Stimulated activated CD8-positive, alpha-beta memory T cell treated with anti-CD3 and anti-CD28 coated beads, Interleukin-15, amount 100 ng/mL, for 24 hours (primary cell): ENCODE results near the gene SDSL.

Experiments
- DNase-seq: peaks from one replicate; pipeline ENCODE4 v3.0.0-alpha.2; 2020; ENCODE audit warnings: low read depth

SDSL gene, protein sequence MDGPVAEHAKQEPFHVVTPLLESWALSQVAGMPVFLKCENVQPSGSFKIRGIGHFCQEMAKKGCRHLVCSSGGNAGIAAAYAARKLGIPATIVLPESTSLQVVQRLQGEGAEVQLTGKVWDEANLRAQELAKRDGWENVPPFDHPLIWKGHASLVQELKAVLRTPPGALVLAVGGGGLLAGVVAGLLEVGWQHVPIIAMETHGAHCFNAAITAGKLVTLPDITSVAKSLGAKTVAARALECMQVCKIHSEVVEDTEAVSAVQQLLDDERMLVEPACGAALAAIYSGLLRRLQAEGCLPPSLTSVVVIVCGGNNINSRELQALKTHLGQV

DNA sequence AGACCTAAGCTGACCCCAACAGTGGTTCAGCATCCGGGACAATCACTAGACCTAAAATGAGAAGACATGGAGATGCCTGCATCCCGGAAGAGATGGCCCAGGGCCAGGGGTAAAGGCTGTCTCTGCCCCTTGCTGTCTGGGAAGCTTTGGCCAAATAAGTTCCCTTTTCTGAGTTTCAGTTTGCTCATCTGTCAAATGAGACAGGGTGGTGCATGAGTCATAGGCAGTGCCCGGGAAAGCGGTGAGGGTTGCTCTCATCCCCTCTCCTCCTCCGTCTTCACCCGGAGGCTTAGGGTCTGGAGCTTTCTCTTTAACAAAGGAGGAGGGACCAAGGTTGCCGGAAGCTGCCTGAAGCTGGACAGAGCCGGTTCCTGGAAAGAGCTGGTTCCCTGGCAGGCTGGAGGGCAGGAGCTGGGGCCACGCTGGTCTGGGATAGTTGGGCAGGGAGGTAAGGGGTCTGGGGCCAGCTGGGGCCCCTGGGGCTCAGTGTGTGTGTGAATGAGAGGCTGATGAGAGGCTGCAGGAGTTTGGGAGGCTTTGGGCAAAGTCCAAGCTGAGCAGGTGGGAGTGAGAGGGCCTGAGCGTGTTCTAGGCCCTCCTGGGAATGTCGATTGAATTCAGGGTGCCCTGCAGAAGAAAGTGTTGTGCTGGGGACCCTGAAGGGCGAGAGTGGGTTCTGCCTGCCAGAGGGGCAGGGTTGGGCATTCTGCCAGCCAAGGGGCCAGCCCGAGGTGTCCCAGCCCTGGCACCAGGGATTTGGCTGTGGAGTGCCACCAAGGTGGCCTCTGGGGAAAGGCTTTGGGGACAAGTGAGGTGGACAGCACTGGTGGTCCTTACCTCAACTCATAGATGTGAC lies at the start of gene SDSL:
Gene SDSL, plus strand, starts transcription at position 351 of the 856 bp plus-strand sequence. CDS start 5,603 bp downstream, outside the sequence.
- DNase-seq: no peak

DNA sequence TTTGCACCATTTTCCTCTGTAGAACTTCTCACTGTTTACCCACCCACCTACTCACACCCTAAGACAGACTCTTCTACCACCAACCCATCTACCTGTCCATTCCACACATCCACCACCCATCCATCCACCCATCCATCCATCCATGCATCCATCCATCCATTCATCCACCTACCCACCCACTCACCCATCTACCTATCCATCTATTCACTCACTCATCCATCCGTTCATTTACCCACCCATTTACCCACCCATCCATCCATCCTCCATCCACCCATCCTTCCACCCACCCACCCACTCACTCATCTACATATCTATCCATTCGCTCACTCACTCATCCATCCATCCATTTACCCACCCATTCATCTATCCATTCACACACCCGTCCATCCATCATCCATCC lies 48.7 kb upstream of the SDSL start:
- DNase-seq: no peak

DNA sequence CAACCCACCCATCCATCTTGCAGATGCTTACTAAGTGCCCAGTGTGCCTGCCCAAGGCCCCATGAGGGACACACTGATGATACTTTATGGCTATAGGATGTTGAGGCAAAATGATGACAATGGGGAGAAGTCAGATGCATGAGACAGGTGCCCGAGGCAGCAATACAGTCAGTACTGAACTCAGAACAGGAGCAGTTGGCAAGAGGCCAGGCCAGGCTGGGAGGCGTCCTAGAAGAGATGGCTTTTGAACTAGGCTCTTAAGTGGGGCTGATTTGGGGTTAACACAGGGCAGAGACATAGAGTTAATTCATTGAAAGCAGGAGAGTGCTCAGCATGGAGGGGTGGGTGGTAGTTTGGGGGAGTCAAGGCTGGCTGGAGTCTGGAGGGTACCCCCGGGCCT lies 48.2 kb upstream of the SDSL start:
- no peak for DNase-seq

DNA sequence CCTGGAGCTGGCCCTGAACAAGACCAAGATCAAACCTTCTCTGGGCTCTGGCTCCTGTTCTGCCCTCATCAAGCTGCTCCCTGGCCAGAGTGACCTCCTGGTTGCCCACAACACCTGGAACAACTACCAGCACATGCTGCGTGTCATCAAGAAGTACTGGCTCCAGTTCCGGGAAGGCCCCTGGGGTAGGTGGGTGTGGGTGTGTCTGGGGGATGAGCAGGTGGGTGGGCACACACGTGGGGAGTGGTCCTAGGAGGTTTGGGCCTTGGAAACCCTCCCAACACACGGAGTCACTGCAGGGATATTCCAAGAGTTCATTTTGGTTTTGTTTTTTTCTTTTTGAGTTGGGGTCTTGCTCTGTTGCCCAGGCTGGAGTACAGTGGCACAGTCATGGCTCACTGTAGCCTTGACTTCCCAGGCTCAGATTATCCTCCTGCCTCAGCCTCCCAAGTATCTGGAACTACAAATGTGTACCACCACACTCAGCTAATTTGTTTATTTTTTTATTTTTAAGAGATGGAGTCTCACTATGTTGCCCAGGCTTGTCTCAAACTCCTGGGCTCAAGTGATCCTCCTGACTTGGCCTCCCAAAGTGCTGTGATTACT lies 47.3 kb upstream of the SDSL start:
- no peak for DNase-seq

DNA sequence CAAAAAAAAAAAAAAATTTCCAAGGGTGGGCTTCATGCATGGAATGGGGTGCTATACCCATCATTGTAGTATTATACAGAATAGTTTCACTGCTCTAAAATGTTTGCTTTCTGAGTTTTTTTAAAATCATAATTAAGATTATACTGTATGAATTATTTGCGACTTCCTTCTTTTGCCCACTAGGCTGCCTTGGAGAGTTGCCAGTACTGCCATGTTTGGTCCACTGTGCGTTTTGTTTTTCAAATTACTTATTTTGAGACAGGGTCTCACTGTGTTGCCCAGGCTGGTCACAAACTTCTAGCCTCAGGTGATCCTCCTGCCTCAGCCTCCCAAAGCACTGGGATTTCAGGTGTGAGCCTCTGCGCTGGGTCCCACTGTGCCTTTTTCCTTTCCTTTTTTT lies 43.9 kb upstream of the SDSL start:
- DNase-seq: no peak

DNA sequence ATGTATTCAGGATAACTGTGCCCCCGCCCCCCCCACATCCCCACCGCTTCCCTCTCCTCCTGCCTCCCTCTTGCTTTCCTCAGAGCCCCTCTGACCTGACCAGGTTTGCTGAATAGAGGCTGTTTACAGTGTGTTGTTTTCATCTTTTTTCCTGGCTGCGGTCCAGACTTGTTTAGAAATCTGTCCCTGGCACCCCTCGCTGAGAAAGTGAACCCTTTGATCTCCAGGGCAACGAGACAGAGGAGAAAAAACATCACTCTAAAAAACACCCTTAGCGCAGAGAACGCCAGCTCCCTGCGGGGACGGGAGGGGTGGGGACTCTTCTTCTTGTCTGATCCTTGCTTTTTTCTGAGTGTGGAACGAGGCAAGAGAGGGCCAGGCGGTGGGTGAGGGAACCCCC lies 41.0 kb upstream of the SDSL start:
- no peak for DNase-seq

DNA sequence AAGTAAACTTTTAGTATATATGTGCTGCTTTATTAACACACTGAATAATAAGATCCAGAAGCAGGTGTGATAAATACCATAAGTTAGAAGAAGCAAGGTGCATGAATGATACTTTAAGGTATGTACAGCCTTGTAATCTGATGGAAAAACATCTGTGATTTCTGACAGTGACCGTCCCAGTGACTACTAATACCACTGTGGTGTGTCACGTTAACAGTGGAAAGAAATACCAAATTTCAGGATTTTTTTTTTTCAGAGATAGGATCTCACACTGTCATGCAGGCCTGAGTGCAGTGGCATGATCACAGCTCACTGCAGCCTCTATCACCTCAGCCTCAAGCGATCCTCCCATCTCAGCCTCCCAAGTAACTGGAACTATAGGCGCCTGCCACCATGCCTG lies 40.0 kb upstream of the SDSL start:
- DNase-seq: no peak

DNA sequence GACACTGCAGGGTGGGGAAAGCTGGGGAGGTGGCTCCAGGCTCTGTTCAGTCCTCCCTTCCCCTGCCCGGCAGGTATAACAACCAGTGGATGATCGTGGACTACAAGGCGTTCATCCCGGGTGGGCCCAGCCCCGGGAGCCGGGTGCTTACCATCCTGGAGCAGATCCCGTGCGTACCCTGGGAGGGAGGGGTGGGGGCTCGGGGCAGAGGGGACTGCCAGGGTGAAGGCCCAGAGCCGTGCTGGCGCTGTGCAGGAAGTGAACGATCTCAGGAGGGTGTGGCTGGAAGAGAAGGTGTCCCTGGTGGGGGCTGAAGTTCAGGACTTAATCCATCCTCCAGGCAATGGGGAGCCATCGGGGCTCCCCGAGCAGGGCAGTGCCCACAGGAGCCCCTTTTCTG lies 37.4 kb upstream of the SDSL start:
- DNase-seq: no peak

DNA sequence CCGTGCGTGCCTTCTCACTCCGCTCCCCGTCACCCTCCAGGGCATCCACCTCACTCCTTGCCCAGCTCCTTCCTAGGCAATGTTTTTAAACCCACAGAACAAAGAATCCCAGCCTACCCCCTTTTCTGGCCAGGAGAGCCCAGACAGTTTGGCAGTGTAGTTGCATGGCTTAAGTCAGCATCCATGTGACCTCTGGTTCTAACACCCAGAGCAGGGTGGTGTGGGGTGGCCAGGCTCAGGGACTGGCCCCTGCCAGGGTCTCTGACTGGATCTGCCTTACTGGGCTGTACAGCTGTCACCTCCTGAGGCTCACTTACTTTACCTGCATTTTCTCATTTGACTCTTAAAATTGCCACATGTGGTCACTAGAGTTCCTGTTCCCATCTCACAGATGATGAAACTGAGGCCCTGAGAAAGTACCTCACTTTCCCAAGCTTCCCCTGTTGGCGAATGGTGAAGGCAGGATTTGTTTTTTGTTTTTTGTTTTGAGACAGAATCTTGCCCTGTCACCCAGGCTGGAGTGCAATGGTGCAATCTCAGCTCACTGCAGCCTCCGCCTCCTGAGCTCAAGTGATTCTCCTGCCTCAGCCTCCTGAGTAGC lies 36.8 kb upstream of the SDSL start:
- no peak for DNase-seq

DNA sequence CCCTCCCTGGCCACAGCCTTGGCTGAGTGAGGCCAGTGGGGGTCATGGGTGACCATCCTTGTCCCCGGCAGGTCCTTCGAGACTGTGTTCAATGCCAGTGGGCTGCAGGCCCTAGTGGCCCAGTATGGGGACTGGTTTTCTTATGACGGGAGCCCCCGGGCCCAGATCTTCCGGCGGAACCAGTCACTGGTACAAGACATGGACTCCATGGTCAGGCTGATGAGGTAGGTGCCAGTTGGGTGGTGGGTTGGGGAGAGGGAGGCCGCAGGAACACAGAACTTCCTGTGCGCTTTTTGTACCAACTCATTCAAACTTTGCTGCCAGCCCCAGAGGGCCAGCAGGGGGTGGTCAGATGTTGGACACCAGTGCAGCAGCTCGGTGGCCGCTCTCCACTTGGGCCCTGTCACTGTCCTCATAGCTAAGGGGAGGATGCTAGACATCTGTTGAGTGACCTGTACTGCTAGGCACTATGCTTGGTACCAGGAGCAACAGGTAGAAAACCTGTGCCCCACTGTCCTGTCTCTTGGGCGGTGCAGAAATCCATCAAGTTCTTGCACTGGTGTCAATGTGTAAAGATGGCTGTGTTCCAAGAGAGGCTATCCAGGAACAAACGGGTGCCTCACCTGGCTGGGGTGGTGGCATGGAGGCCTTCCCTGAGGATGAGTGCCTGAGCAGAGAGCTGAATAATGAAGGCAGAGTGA lies 35.2 kb upstream of the SDSL start:
- no peak for DNase-seq

DNA sequence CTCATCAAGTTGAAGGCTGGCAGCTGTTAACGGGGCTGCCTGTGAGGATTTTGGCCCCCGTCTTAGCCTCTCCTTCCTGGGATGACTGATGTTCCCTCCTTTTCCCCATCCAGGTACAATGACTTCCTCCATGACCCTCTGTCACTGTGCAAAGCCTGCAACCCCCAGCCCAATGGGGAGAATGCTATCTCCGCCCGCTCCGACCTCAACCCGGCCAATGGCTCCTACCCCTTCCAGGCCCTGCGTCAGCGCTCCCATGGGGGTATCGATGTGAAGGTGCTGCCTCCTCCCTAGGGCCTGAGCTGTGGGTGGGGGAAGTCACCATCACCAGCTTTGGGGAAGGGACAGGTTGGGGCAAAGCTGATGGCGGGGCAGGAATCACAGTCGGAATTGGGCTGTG lies 34.5 kb upstream of the SDSL start:
- no peak for DNase-seq

DNA sequence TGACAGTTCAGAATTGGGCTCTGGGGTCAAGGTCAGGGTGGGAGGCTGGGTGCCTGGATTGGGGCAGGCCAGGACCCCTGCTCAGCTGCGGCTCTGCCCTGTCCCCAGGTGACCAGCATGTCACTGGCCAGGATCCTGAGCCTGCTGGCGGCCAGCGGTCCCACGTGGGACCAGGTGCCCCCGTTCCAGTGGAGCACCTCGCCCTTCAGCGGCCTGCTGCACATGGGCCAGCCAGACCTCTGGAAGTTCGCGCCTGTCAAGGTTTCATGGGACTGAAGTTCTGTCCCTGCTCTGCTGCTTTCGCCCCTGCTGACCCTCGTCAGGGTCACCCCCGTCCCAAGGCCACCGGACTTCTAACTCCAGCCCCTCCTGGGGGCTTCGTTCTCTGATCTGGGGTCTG lies 33.8 kb upstream of the SDSL start:
- DNase-seq: no peak

DNA sequence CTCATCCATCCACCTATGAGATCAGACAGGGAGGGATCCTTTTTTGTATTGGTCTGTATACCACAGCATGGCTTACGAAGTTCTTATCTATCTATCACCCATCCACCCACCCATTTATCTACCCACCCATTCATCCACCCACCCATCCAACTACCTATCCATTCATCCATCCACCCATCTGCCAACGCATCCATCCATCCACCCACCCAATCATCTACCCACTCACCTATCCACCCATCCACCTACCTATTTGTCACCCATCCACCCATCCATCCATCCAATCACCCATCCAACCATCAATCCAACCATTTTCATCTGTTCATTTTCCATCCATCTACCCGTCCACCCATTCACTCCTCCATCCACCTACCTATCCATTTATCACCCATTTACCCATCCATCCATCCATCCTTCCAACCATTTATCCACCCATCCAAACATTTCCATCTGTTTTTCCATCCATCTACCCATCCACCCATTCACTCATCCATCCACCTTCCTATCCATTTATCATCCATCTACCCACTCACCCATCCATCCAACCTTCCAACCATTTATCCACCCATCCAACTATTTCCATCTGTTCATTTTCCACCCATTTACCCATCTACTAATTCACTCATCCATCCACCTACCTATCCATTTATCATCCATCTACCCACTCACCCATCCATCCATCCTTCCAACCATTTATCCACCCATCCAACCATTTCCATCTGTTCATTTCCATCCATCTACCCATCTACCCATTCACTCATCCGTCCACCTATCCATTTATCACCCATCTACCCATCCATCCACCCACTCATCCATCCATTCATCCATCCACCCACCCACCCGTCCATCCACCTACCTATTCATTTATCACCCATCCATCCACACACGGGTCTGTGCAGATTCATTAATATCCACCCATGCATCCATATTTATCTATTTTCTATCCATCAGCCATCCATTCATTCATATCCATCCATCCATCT lies 31.8 kb upstream of the SDSL start:
- no peak for DNase-seq

DNA sequence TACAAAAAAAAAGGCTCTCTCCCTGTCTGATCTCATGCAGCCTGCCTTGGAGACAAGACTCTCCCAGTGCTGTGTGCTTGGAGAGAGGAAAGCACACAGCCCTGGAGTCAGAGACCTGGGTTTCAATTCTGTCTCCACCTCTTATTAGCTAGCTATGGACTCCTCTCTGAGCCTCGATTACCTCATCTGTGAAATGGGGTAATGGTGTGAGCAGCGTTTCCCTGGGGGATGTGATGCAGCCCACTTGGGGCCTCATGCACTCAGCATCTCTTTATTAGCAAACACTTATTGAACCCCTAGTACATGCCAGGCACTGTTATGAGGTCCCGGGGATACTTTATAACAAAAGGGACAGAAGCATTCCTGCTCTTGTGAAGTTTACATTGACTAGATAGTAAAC lies 31.0 kb upstream of the SDSL start:
- DNase-seq: no peak

DNA sequence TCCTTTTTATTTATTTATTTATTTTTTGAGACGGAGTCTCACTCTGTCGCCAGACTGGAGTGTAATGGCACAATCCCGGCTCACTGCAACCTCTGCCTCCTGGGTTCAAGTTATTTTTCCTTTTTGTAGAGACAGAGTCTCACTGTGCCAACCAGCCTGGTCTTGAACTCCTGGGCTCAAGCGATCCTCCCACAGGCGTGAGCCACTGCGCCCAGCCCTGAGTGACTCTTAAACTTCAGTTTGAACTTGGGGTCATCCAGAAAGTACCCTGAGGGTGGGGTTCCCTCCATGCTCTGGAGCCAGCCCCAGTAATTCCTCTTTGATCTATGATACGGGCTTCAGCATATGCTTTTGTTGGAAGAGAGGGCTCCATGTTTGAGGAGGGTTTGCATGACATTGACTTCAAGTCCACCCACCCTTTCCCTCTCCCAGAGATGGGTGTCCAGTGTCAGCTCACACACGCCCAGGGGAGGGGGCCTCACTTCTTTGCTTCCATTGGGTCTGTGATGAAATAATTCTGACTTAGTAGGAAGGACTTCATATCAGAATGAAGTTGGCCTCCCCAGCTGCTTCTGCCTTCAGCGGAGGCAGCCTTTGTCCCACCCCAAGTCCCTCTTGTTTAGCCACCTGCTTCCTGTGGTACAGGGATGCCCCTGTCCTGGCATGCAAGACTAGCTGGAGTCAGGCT lies 30.4 kb upstream of the SDSL start:
- DNase-seq: no peak

DNA sequence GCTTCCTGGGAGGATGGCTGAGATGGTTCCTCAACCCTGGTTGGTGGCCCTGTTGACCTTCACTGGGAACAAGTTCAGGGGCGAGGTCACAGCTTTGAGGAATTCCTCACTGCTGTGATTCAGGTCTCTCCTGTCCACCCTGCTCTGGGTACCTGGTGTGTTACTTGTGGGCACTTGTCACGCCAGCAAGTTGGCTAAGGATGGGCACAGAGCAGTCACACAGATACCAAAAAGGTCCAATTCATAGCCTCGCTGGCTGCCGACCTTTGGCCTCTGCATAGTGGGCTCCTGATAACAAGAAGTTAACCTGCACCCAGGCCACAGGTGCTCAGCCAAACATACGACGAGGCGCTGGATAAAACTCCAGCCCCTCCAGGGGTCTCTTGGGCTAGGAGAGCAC lies 29.7 kb upstream of the SDSL start:
- no peak for DNase-seq

DNA sequence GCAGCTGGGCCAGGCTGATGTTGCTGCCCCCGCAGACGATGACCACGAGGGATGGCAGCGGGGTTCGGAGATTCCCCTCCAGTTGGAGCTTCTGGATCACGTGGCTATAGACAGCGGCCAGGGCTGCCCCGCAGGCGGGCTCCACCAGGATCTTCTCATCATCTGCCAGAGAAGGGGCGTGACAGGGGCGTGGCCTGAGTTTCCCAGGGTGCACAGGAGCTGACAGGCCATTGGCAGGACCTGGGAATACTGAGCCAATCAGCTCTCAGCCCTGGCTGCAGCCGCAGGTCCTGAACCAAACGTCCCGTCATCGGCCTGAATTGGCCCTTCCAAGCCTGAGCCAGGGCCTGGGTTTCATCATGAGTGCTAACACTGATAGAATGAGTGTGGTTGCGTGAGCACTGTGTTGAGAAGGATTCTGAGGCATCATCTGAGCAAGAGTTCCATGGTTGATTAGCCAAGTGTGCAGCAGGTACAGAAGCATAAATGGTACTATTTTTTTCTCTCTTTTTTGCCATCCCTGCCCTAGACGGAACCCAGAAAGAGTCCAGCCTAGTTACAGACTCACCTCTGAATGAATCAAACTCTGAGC lies 29.1 kb upstream of the SDSL start:
- no peak for DNase-seq

DNA sequence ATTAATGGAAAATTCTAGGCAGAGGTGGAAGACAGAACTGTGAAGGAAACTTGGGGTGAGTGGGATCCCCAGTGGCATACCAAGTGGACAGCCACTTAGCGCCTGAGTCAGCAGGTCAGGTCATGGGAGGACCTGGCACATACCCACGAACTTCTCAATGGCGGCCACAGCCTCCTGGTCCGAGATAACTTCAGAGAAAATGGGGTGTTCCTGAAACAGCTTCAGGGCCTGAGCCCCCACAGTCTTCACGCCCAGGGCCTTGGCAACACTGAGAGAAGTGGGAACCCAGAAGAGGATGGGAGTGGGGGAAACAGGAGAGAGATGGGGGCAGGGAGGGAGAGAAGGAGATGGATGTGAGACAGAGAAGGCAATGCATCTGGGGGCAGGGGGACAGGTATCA lies 28.4 kb upstream of the SDSL start:
- no peak for DNase-seq

DNA sequence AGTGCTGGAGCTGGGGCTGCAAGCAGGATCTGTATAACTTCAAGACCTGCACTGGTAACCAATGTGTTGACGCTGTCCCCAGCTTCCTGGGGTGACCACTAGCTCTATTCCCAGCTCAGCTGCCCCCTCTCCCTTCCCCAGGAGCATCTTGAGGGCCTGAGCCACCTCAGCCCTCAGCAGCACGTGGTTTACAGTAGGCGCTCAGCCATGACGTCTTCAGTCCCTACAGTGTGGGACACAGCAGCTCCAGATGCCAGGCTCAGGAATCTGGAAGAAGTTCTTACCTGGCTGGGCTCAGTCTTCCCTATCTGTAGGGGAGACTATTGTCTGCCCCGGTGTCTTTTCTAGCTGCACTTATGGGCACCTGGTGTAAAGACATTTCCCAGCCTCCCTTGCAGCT lies 27.1 kb upstream of the SDSL start:
- no peak for DNase-seq

DNA sequence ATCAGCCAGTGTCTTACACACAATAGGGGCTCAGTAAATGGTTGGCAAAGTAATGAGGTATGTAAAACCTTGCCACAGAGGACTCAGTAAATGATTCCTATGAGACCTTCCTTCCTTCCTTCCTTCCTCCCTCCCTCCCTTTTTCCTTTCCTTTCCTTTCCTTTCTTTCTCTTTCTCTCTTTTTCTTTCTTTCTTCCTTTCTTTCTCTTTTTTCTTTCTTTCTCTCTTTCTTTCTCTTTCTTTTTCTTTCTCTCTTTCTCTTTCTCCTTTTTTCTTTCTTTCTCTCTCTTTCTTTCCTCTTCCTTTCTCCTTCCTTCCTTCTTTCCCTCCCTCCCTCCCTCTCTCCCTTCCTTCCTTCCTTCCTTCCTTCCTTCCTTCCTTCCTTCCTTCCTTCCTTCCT lies 26.0 kb upstream of the SDSL start:
- DNase-seq: no peak
